AG04450 (cell line): ENCODE data around the gene ALDOC. TPM values are rescaled to one million over a fixed set of nuclear protein-coding genes. Genes with fewer than 3 reads are reported as not detected.

Source experiments
- CTCF ChIA-PET: fragments of 300-600, 350-600 bp; formaldehyde crosslinking; extraction: SDS; loops from one replicate; lab custom pipeline; 2022; ENCODE audit warnings: antibody characterized with exemption, inconsistent platforms; lab: Charles Lee
- POLR2A ChIA-PET: fragments of 350-600 bp; formaldehyde crosslinking; extraction: SDS; loops from one replicate; lab custom pipeline; 2021; ENCODE audit warnings: antibody characterized with exemption, inconsistent platforms; lab: Yijun Ruan, JAX
- DNase-seq: peaks from one replicate; pipeline ENCODE4 v3.0.0-alpha.2; 2011; ENCODE audit warnings: low read depth, low spot score
- H3K27ac ChIP-seq: one replicate; pipeline ENCODE4 v1.5.1; 2012; ENCODE audit warnings: low read depth, low read length, control low read depth
- H3K27me3 ChIP-seq: one replicate; pipeline ENCODE4 v1.6.0; 2012; ENCODE audit warnings: low read length; ENCODE audit not compliant: control insufficient read depth, insufficient read depth
- H3K4me3 ChIP-seq: 2 replicates; pipeline ENCODE4 v1.5.1; 2011; ENCODE audit warnings: mild to moderate bottlenecking, low read depth, low read length, control low read depth
- H3K9me3 ChIP-seq: 2 replicates; pipeline ENCODE4 v1.5.1; 2012; ENCODE audit warnings: low read length; ENCODE audit not compliant: control insufficient read depth, insufficient read depth
- polyA plus RNA-seq: library from polyadenylated mRNA; depleted of rRNA; stranded (reverse); fragments of >200 nt; gene quantifications from 2 replicates; pipeline ENCODE4 v1.2.3, GENCODE V29; 2011; rRNA removed
- TF ChIP-seq, protein P1 (sequence below): IDR thresholded peaks from 2 replicates; pipeline ENCODE4 v1.5.1; 2011; ENCODE audit warnings: low read depth, low read length, control low read depth, inconsistent platforms

The ALDOC gene
- polyA plus RNA-seq, 1 experiment, result 46.3 TPM

DNA sequence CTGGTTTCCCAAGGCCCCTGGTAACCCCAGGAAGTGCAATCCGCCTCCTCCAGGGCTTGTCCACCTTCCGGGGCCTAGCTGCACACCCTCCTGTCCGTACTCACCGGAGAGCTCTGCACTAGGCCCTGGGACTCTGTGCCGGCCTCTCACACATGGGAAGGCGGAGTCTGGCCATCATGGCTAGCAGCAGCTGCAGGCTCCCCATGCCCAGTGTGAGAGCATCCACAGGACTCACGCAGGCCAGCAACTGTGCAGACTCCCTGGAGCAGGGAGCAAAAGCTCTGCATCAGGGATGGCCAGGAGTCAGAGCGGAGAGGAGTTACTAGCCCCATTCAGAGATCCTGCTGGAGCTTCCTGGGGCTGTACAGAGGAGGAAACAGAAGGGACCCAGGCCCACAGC is 50.3 kb downstream of the ALDOC start:
- CTCF ChIA-PET, result interaction anchor here (1.4 kb wide), 2 partner anchors 14 kb away, joined by 4 read pairs; no protein-coding TSS in a partner anchor

DNA sequence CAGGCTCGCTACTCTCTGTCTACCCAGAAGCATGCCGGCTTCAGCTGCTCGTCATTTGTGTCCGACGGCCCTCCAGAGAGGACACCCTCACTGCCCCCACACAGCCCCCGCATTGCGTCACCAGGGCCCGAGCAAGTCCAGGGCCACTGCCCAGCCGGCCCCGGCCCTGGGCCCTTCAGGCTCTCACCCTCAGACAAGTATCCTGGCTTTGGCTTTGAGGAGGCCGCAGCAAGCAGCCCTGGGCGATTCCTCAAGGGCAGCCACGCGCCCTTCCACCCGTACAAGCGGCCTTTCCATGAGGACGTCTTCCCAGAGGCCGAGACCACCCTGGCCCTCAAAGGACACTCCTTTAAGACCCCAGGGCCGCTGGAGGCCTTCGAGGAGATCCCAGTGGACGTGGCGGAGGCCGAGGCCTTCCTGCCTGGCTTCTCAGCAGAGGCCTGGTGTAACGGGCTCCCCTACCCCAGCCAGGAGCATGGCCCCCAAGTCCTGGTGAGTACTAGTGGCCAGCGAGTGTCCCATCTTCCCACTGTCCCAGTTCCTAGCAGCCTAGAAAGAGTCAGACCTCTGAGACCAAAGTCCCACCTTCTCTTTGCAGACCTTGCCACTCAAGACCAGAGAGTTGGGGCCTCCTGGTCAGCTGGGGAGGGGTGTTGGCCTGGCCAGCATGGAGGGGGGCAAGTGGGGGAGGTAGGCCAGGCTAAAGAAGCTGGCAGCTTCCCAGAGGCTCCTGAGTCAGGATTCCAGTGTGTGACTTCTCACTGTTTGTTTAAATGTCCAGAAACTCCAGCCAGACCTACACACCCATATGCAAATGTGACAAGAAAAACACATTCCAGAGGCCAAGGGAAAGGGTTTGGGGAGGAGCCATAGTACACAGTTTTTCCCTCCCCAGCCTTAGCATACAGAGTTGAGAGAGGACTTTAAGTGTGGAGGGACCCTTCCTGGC is 51.9 kb downstream of the ALDOC start:
- no peak overlapping the region for H3K4me3 ChIP-seq
- H3K27ac ChIP-seq, result no peak overlapping the region
- H3K27me3 ChIP-seq, result peaks cover 19% of the 10 kb centered on the region
- peak; percentile 30 for DNase-seq
- TF ChIP-seq, protein P1, sequence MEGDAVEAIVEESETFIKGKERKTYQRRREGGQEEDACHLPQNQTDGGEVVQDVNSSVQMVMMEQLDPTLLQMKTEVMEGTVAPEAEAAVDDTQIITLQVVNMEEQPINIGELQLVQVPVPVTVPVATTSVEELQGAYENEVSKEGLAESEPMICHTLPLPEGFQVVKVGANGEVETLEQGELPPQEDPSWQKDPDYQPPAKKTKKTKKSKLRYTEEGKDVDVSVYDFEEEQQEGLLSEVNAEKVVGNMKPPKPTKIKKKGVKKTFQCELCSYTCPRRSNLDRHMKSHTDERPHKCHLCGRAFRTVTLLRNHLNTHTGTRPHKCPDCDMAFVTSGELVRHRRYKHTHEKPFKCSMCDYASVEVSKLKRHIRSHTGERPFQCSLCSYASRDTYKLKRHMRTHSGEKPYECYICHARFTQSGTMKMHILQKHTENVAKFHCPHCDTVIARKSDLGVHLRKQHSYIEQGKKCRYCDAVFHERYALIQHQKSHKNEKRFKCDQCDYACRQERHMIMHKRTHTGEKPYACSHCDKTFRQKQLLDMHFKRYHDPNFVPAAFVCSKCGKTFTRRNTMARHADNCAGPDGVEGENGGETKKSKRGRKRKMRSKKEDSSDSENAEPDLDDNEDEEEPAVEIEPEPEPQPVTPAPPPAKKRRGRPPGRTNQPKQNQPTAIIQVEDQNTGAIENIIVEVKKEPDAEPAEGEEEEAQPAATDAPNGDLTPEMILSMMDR, result no peak
- CTCF ChIA-PET, result interaction anchor here (1.4 kb wide), 1 partner anchor 16 kb away, joined by 4 read pairs; no protein-coding TSS in a partner anchor
- POLR2A ChIA-PET, result no interaction called here
- H3K9me3 ChIP-seq, result no peaks in the 10 kb centered on the region; the same call in 1 of the 2 replicates

More for the DNA sequence above, 50.3 kb downstream of the ALDOC start:
- POLR2A ChIA-PET, result no interaction called here
- DNase-seq, result no peak
- TF ChIP-seq, protein P1, result no peak
- no peaks in the 10 kb centered on the region; the same call in 1 of the 2 replicates for H3K9me3 ChIP-seq
- H3K4me3 ChIP-seq, result no peak overlapping the region
- H3K27ac ChIP-seq, result no peak overlapping the region
- peaks cover 18% of the 10 kb centered on the region for H3K27me3 ChIP-seq

DNA sequence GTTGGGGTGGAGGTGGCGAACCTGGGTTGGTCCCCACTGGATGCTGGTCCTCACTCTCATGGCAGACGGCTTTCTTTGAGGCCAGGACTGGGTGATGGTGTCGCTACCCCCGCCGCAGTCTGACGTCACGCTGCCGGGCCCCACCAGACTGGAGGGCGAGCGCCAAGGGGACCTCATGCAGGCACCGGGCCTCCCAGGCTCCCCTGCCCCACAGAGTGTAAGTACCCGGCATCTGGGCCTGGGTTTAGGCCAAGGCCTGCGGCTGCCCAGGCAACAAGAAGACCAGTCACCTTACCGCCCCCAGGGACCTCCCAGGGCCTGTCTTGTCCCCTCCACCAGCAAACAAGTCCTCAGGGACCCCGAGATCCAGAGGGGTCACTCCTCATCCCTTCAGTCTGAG is 52.8 kb downstream of the ALDOC start:
- CTCF ChIA-PET, result no interaction called here
- Histone ChIP-seq H3K9me3 (no peaks in the 10 kb centered on the region; the same call in 1 of the 2 replicates), H3K27ac (no peak overlapping the region), H3K4me3 (no peak overlapping the region), H3K27me3 (peaks cover 19% of the 10 kb centered on the region)
- POLR2A ChIA-PET, result no interaction called here
- no peak for DNase-seq
- TF ChIP-seq, protein P1, result no peak

DNA sequence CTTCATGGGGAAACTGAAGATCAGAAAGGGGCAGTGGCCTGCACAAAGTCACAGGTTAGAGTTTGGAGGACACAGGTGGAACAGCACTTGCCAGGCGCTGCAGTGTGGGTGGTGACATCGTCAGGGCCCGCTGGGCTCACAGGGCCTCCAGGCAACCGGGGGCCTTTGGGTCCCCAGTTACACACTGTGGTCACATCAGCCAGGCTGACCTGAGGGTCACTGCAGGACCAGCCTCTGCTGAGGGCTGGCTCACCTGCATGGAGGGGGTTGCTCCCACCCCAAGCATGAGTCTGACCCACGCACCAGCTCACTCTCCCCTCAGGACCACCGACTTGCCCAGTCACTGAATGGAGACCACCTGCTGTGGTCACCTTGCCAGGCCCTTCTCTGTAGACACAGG is 53.5 kb downstream of the ALDOC start:
- no peak for DNase-seq
- no peak overlapping the region for H3K4me3 ChIP-seq
- no peaks in the 10 kb centered on the region; the same call in 1 of the 2 replicates for H3K9me3 ChIP-seq
- CTCF ChIA-PET, result no interaction called here
- POLR2A ChIA-PET, result no interaction called here
- H3K27ac ChIP-seq, result no peak overlapping the region
- TF ChIP-seq, protein P1, result no peak
- H3K27me3 ChIP-seq, result peaks cover 22% of the 10 kb centered on the region

Other genes starting within 250 kb of the ALDOC start
- gene IFT20, start 241.4 kb downstream of the ALDOC start, polyA plus RNA-seq, result 43.5 and 67.1 TPM in 2 replicates
- gene TNFAIP1, start 241.1 kb downstream of the ALDOC start, polyA plus RNA-seq, result 51.2 and 64.7 TPM in 2 replicates
- gene POLDIP2, start 219.4 kb downstream of the ALDOC start, polyA plus RNA-seq, result 84.7 and 97.7 TPM in 2 replicates
- not detected in 2 replicates for gene SEBOX, start 211.7 kb downstream of the ALDOC start, polyA plus RNA-seq
- gene VTN, start 206.6 kb downstream of the ALDOC start, polyA plus RNA-seq, result 0.53 and 1.3 TPM in 2 replicates
- gene SARM1, start 205.2 kb downstream of the ALDOC start, polyA plus RNA-seq, result 6.2 and 6.7 TPM in 2 replicates
- gene SLC46A1, start 170.7 kb downstream of the ALDOC start, polyA plus RNA-seq, result 2.5 and 3.4 TPM in 2 replicates
- gene SLC13A2, start 103.3 kb downstream of the ALDOC start, polyA plus RNA-seq, result not detected in 2 replicates
- not detected in 2 replicates for gene FOXN1, start 70.5 kb downstream of the ALDOC start, polyA plus RNA-seq
- 51.2 and 54.3 TPM in 2 replicates for gene UNC119, start 24.3 kb downstream of the ALDOC start, polyA plus RNA-seq
- 51.8 and 64.8 TPM in 2 replicates for gene PIGS, start 5.4 kb downstream of the ALDOC start, polyA plus RNA-seq
- gene SPAG5, start 22.1 kb upstream of the ALDOC start, polyA plus RNA-seq, result 17.0 and 17.4 TPM in 2 replicates
- gene RSKR, start 37.3 kb upstream of the ALDOC start, polyA plus RNA-seq, result 4.6 and 6.0 TPM in 2 replicates
- 141 and 156 TPM in 2 replicates for gene BLTP2, start 68.3 kb upstream of the ALDOC start, polyA plus RNA-seq
- gene SDF2, start 85.0 kb upstream of the ALDOC start, polyA plus RNA-seq, result 76.1 and 79.4 TPM in 2 replicates
- 41.0 and 52.2 TPM in 2 replicates for gene SUPT6H, start 85.3 kb upstream of the ALDOC start, polyA plus RNA-seq
- 0.51 and 0.52 TPM in 2 replicates for gene PROCA1, start 135.0 kb upstream of the ALDOC start, polyA plus RNA-seq
- 389 and 428 TPM in 2 replicates for gene RAB34, start 141.0 kb upstream of the ALDOC start, polyA plus RNA-seq
- gene RPL23A, start 143.1 kb upstream of the ALDOC start, polyA plus RNA-seq, result 1,337 and 1,690 TPM in 2 replicates
- 11.8 and 13.1 TPM in 2 replicates for gene TLCD1, start 149.3 kb upstream of the ALDOC start, polyA plus RNA-seq
- gene NEK8, start 151.9 kb upstream of the ALDOC start, polyA plus RNA-seq, result 2.5 and 3.0 TPM in 2 replicates
- gene TRAF4, start 167.1 kb upstream of the ALDOC start, polyA plus RNA-seq, result 26.1 and 38.8 TPM in 2 replicates